GM12878 (cell line): ENCODE results near the gene LRRK1. TPM values are rescaled to one million over a fixed set of nuclear protein-coding genes. Genes with fewer than 3 reads are reported as not detected.

Experiments used
- ATAC-seq: fragments of 200-7000 bp; cut with Tn5 transposase; 3 replicates; pipeline ENCODE4 v1.9.1; 2020; ENCODE audit warnings: mild to moderate bottlenecking, moderate library complexity
- BruUV-seq: library from RNA; stranded (reverse); fragments of 400-500 nt; replicated peaks from 2 replicates; lab custom pipeline; 2021; lab: Mats Ljungman, UMichigan
- CTCF ChIA-PET: fragments of 300-600 bp; sonication (Branson Sonifier 250); formaldehyde crosslinking; extraction: SDS; loops from one replicate; lab custom pipeline; 2021; ENCODE audit warnings: inconsistent platforms; lab: Yijun Ruan, JAX
- POLR2A ChIA-PET: fragments of 350-600 bp; formaldehyde crosslinking; extraction: SDS; loops from one replicate; lab custom pipeline; 2021; ENCODE audit warnings: inconsistent platforms; lab: Charles Lee
- RAD21 ChIA-PET: fragments of 300-600 bp; sonication (Branson Sonifier 250); formaldehyde crosslinking; loops from one replicate; lab custom pipeline; 2023; ENCODE audit warnings: antibody characterized with exemption; ENCODE audit not compliant: unreplicated experiment; lab: Charles Lee
- SMC1A ChIA-PET: fragments of 300-600 bp; sonication (Branson Sonifier 250); formaldehyde crosslinking; loops from one replicate; lab custom pipeline; 2023; ENCODE audit not compliant: unreplicated experiment, uncharacterized antibody; lab: Charles Lee
- DNase-seq: peaks from one replicate; pipeline ENCODE4 v3.0.0-alpha.2; 2011; ENCODE audit warnings: low read depth, low spot score
- FAIRE-seq: peaks from 3 replicates; lab custom pipeline; 2011; peaks lifted over from hg19 to GRCh38; lab: Jason Lieb, UNC
- H2AFZ ChIP-seq: 2 replicates; pipeline ENCODE4 v1.6.0; 2011; ENCODE audit warnings: low read depth, low read length, control low read depth; ENCODE audit not compliant: control insufficient read depth
- H3K27ac ChIP-seq: 2 replicates; pipeline ENCODE4 v1.5.1; 2011; ENCODE audit warnings: control low read depth; ENCODE audit not compliant: control insufficient read depth, insufficient read depth
- H3K27me3 ChIP-seq, 2 experiments: replicated peaks in 1 of 2; 2 replicates each; pipeline versions ENCODE4 v1.6.0 to v1.6.1; 2011; ENCODE audit warnings: low read length in 1 of 2; ENCODE audit not compliant: control insufficient read depth in 2 of 2, insufficient read depth in 2 of 2
- H3K36me3 ChIP-seq, 2 experiments: 2 replicates each; pipeline ENCODE4 v1.5.1; 2011; ENCODE audit warnings: low read length in 1 of 2; ENCODE audit not compliant: control insufficient read depth in 2 of 2, insufficient read depth in 2 of 2
- H3K4me1 ChIP-seq: 2 replicates; pipeline ENCODE4 v1.6.1; 2011; ENCODE audit warnings: mild to moderate bottlenecking, low read length, moderate library complexity, mixed read lengths; ENCODE audit not compliant: control insufficient read depth, insufficient read depth
- H3K4me2 ChIP-seq: 2 replicates; pipeline ENCODE4 v1.6.0; 2011; ENCODE audit warnings: control low read depth; ENCODE audit not compliant: control insufficient read depth, insufficient read depth
- H3K4me3 ChIP-seq: fragments of 200-600 bp; sonication (generic); 2 replicates; pipeline ENCODE4 v1.5.1; 2016
- H3K79me2 ChIP-seq: 2 replicates; pipeline ENCODE4 v1.6.0; 2011; ENCODE audit warnings: low read length; ENCODE audit not compliant: control insufficient read depth, insufficient read depth
- H3K9ac ChIP-seq: 2 replicates; pipeline ENCODE4 v1.8.0; 2011; ENCODE audit warnings: low read length, control low read depth, mixed read lengths; ENCODE audit not compliant: control insufficient read depth, insufficient read depth
- H3K9me3 ChIP-seq: replicated peaks from 3 replicates; pipeline ENCODE4 v1.5.1; 2011; ENCODE audit warnings: mild to moderate bottlenecking, low read length; ENCODE audit not compliant: control insufficient read depth, insufficient read depth
- H4K20me1 ChIP-seq: 2 replicates; pipeline ENCODE4 v1.6.0; 2011; ENCODE audit not compliant: control insufficient read depth, insufficient read depth
- EED ChIP-seq: sonication (generic); IDR thresholded peaks from 2 replicates; pipeline ENCODE4 v1.6.1; 2016; ENCODE audit warnings: antibody characterized with exemption, low read depth
- HCFC1 ChIP-seq: fragments of 150-350 bp; IDR thresholded peaks from 2 replicates; pipeline ENCODE4 v1.6.1; 2014; ENCODE audit warnings: low read length
- HDAC6 ChIP-seq: fragments of 200-600 bp; sonication (generic); IDR thresholded peaks from one replicate; pipeline ENCODE4 v1.8.0; 2017; ENCODE audit warnings: antibody characterized with exemption; ENCODE audit not compliant: unreplicated experiment
- RELB ChIP-seq: fragments of 450-650 bp; IDR thresholded peaks from 2 replicates; pipeline ENCODE4 v1.6.1; 2017; ENCODE audit warnings: low read depth, mild to moderate bottlenecking, moderate library complexity
- RUNX3 ChIP-seq: IDR thresholded peaks from 2 replicates; pipeline ENCODE4 v1.6.1; 2012; ENCODE audit warnings: low read length, inconsistent platforms
- SUZ12 ChIP-seq: fragments of 200-600 bp; sonication (generic); IDR thresholded peaks from one replicate; pipeline ENCODE4 v1.6.1; 2018; ENCODE audit warnings: antibody characterized with exemption, mild to moderate bottlenecking; ENCODE audit not compliant: unreplicated experiment
- WGBS: methylation state at CpG from one replicate; pipeline ENCODE4 v1.1.6; 2016; ENCODE audit warnings: low lambda C conversion rate; ENCODE audit not compliant: insufficient replicate concordance, insufficient coverage; ENCODE audit errors: missing lambda C conversion rate; 5-methylcytosine and 5-hydroxymethylcytosine counted together
- in situ Hi-C: fragments of 300-500 bp; cut with MboI; formaldehyde crosslinking; loops from 9 replicates; pipeline ENCODE4 v1.14.3; 2018; ENCODE audit warnings: mixed read lengths
- intact Hi-C: fragments of 100-400 bp; cut with micrococcal nuclease; formaldehyde crosslinking; loops from one replicate; pipeline ENCODE4 v1.14.2; 2022; ENCODE audit not compliant: unreplicated experiment
- polyA plus RNA-seq, 11 experiments: library from polyadenylated mRNA; depleted of rRNA in 4 of 11; unstranded in 6 of 11; stranded (reverse) in 5 of 11; fragments of >200 nt; fragmentation: Nextera tagmentation in 4 of 11; fragmentation: Illumina TruSeq in 1 of 11; extraction: Ambion mirVana in 4 of 11; extraction: Trizol in 1 of 11; gene quantifications; 1 replicate in 1 of 11; 2 replicates in 10 of 11; pipeline versions ENCODE4 v1.2.1 to v1.2.3, GENCODE V29; 2011 to 2016; ENCODE audit warnings: inconsistent platforms in 2 of 11, missing spikeins in 2 of 11, low read depth in 1 of 11
- total RNA-seq, 4 experiments: library from RNA; depleted of rRNA in 3 of 4; stranded (reverse); fragments of >200 nt in 3 of 4; fragmentation: Illumina TruSeq in 1 of 4; extraction: Trizol in 1 of 4; gene quantifications; 2 replicates each; pipeline versions ENCODE4 v1.2.1 to v1.2.3, GENCODE V29; 2013 to 2021

LRRK1 gene
- total and polyA plus RNA-seq, 10 of the 15 experiments (the other 5 are each of a cell fraction or from before 2014, with no cell fraction given): 2.2 to 58.3 (median 17.9) TPM

GRCh38 chr15:100913961-100914360 is 5.2 kb upstream of the LRRK1 start:
- no TSS peak for BruUV-seq
- no peak overlapping the region for H3K27ac ChIP-seq
- H2AFZ ChIP-seq: no peak overlapping the region
- WGBS: 31% methylated on average over 4 of the region's 4 CpGs
- FAIRE-seq: no peak
- no peak overlapping the region for H3K9ac ChIP-seq
- intact Hi-C loops: no loop called here
- RAD21 ChIA-PET: interaction anchor here (11.1 kb wide), 1 partner anchor 92 kb away, joined by 287 read pairs; no protein-coding TSS in a partner anchor
- H3K4me1 ChIP-seq: peaks cover 7% of the 10 kb centered on the region; the same call in 1 of the 2 replicates
- POLR2A ChIA-PET: no interaction called here
- H3K27me3 ChIP-seq: no peaks in the 10 kb centered on the region
- no peaks in the 10 kb centered on the region for H3K36me3 ChIP-seq
- H3K4me3 ChIP-seq: no peak overlapping the region
- in situ Hi-C loops: no loop called here
- TF ChIP-seq RELB: no peak
- no peak for TF ChIP-seq HCFC1
- TF ChIP-seq RUNX3: no peak
- no peak for TF ChIP-seq EED
- no peak for TF ChIP-seq HDAC6
- TF ChIP-seq SUZ12: no peak
- TF ChIP-seq, all 136 proteins: peak for 0
- no peak for ATAC-seq
- Histone ChIP-seq H3K9me3 (no peaks in the 10 kb centered on the region; the same call in 2 of the 3 replicates), H3K4me2 (no peak overlapping the region), H3K79me2 (peaks cover 14% of the 10 kb centered on the region), H4K20me1 (no peaks in the 10 kb centered on the region; the same call in 1 of the 2 replicates)
- ChIA-PET CTCF (interaction anchor here (1.2 to 11.5 kb wide), 2 partner anchors 30 to 91 kb away, joined by 6 to 567 read pairs; no protein-coding TSS in a partner anchor), SMC1A (interaction anchor here (0.5 to 11.6 kb wide), 4 partner anchors 29 to 103 kb away, joined by 3 to 316 read pairs (median 4); no protein-coding TSS in a partner anchor)
- no peak for DNase-seq
